GM12891 (cell line): Measurements from ENCODE around the gene KDM4C.

Experiments
- DNase-seq: peaks from one replicate; pipeline ENCODE4 v3.0.0; 2011; ENCODE audit warnings: low spot score; ENCODE audit not compliant: insufficient read length
- FAIRE-seq: peaks from 2 replicates; lab custom pipeline; 2011; peaks lifted over from hg19 to GRCh38; lab: Jason Lieb, UNC
- PAX5 ChIP-seq: IDR thresholded peaks from 2 replicates; pipeline ENCODE4 v1.6.1; 2011; ENCODE audit warnings: low read length, moderate library complexity, mild to moderate bottlenecking; ENCODE audit not compliant: insufficient read depth, severe bottlenecking
- POLR2A ChIP-seq: IDR thresholded peaks from 2 replicates; pipeline ENCODE4 v1.6.1; 2011; ENCODE audit warnings: low read depth, low read length, control low read depth
- POLR2AphosphoS5 ChIP-seq: IDR thresholded peaks from 2 replicates; pipeline ENCODE4 v1.6.1; 2011; ENCODE audit warnings: low read depth, low read length, control low read depth
- POU2F2 ChIP-seq: IDR thresholded peaks from 2 replicates; pipeline ENCODE4 v1.6.1; 2011; ENCODE audit warnings: low read depth, mild to moderate bottlenecking, control low read depth, low read length, moderate library complexity
- SPI1 ChIP-seq: IDR thresholded peaks from 2 replicates; pipeline ENCODE4 v1.6.1; 2011; ENCODE audit warnings: low read depth, low read length, control low read depth
- TAF1 ChIP-seq: IDR thresholded peaks from 2 replicates; pipeline ENCODE4 v1.6.1; 2011; ENCODE audit warnings: low read depth, low read length, control low read depth

Gene KDM4C

DNA sequence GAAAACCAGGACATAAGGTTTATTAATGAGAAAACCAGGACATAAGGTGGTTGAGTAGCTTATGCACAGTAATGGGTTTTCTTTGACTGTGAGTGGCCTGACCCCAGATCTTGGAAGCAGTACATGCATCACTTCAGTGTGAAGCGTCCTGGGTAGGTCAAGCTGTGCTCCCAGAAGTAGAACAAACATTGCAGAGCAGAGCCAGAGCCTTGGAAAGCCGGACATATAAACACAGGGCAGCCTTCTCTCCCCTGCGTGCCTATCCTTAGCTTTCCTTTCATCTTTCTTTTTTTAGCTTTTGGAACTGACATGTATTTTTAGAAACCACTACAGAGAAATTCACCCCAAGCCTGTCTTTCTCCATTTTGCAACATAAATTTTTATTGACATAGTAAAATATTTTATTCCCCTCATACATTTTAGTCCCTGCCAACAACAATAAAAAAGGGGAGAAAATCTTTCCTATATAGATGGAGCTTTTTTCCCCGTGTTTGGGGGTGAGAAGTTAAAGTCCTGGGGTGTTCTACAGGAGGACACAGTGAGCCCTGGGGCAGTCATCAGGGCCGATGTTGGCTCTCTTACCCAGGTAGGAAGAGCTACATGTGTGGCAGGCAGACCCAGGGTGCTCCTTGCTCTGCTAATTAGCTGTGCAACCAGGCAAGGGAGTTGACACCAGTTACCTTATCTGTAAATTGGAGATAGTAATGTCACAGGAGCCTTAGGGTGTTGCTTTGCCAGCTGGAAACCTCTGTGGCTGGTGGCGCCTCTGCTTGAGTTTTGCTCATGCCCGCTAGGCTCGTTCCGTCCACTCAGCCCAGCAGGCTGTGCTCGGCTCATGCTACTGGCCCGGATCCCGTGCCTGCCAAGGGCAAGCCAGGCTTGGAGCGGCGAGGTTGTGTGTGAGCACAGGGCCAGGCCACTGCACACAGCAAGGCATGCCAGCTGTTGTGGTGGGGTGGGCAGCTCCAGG, 389.6 kb downstream of the KDM4C start:
- no peak for TF ChIP-seq TAF1
- TF ChIP-seq POLR2A = no peak
- TF ChIP-seq POLR2AphosphoS5 = no peak
- TF ChIP-seq PAX5 = no peak
- TF ChIP-seq SPI1 = no peak
- TF ChIP-seq POU2F2 = no peak
- no peak for FAIRE-seq
- no peak for DNase-seq

DNA sequence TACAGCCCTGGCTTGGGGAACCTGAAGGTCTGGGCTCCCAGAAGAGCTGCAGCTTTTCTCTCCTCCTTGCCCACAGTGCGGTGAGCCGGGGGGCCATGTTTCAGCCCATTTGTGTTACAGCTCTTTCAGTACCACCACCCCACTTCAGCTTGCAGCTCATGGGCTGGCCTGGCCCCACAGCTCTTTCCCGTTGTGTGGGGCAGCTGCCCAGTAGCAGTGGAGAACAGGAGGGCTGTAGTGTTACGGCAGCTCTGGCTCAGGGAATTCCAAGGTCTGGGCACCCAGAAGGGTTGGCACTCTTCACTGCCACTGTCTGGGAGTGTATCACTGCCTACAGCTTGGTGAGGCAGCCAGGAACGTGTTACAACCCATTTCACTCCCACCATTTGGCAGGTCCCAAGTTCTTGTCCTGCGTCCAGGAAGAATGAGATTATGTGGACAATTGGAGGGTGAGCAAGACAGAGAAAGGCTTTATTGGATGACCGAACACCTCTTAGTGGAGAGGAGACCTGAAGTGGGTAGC, 390.5 kb downstream of the KDM4C start:
- TF ChIP-seq PAX5 = no peak
- TF ChIP-seq POLR2AphosphoS5 = no peak
- no peak for TF ChIP-seq POLR2A
- no peak for TF ChIP-seq POU2F2
- TF ChIP-seq TAF1 = no peak
- TF ChIP-seq SPI1 = no peak
- no peak for DNase-seq
- FAIRE-seq = no peak

DNA sequence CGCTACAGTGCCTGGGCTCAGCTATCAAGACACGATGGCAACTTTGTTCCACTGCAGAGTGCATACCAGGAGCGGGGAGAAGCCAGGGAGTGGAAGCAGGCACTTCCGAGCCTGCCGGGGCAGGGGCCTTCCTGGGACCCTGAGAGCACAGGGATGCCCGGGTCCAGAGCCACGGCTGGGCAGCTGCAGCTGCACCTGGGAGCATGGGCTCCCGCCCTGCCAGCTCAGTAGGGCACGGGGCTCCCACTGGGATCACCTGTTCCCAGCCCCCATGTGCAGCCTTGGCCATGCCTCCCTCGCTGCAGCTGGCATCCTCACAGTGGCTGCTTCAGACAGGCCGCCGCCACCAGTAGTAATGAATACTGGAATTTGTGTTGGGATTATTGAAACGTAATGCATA, 391.5 kb downstream of the KDM4C start:
- no peak for TF ChIP-seq POU2F2
- no peak for TF ChIP-seq POLR2AphosphoS5
- no peak for TF ChIP-seq PAX5
- TF ChIP-seq SPI1 = no peak
- no peak for TF ChIP-seq POLR2A
- TF ChIP-seq TAF1 = no peak
- FAIRE-seq (no peak), DNase-seq (no peak)

DNA sequence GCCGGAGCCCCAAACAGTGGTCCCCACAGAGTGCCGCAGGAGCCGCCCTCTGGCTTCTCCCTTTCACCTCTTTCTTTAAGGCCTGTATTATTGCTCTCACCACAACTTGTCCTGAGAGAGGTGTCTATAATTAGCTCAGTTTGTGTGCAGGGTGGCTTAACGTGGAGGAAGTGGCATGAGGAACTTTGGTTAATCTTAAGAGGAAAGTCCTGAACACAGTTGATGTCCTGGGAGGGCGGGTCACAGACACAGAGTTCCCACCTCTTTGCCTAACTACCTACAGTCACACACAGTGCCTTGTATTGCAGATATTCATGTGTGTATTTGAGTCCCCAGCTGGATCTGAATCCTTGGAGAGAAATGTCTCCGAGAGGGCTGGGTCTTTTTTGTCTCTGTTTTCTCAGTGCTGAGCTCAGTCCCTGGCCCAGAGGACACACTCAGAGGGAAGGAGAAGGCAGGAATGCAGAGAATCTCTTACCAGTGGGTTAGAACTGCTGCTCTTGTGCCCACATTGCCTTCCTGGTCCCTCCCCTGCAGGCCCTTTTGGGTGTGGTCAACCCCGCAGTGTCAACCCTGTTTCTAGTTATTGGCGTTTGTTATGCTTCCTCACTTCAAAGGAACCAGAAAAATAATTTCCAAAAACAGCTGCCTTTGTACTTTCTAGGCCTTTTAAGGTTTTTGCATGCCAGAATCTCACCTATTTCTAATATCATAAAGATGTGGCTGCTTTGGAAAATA, 392.5 kb downstream of the KDM4C start:
- no peak for DNase-seq
- TF ChIP-seq SPI1 (no peak), PAX5 (no peak), POLR2AphosphoS5 (no peak), TAF1 (no peak), POU2F2 (no peak), POLR2A (no peak)
- no peak for FAIRE-seq

DNA sequence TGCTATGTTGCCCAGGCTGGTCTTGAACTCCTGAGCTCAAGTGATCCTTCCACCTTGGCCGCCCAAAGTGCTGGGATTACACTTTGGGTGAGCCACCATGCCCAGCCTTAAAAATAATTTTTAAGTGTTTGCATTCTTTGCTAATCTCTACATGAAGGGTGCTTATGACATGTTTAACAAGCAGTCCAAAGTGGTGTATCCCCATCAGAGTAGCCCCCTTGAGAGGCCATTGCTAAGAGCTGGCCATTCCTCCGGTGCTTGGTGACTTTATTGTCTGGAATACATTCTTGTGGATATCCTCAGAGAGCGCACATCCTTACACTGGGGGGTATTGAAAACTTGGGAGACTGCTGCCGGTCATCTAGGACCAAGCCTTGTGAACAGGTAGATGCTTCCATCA, 395.4 kb downstream of the KDM4C start:
- no peak for DNase-seq
- FAIRE-seq = no peak
- no peak for TF ChIP-seq SPI1

DNA sequence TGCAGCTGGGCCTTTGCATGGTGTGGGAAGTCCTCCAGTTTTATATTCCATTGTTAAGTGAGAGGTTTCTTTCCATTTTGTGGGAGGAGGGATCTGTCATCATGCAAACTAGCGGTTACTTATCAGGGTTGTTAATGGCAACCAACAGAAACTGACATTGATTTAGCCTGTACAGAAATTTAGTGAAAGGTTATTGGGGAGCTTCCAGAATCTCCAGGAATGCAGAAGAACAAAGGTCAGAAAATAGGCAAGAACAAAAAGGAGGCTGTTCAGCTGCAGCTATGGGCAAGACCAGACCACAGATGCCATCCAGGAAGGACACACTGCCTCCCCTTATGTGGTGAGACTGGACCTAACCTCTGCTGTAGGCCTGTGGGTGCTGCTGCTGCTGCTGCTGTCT, 395.8 kb downstream of the KDM4C start:
- no peak for FAIRE-seq
- no peak for TF ChIP-seq POU2F2
- TF ChIP-seq PAX5 = no peak
- no peak for TF ChIP-seq POLR2A
- TF ChIP-seq POLR2AphosphoS5 = no peak
- DNase-seq = no peak

DNA sequence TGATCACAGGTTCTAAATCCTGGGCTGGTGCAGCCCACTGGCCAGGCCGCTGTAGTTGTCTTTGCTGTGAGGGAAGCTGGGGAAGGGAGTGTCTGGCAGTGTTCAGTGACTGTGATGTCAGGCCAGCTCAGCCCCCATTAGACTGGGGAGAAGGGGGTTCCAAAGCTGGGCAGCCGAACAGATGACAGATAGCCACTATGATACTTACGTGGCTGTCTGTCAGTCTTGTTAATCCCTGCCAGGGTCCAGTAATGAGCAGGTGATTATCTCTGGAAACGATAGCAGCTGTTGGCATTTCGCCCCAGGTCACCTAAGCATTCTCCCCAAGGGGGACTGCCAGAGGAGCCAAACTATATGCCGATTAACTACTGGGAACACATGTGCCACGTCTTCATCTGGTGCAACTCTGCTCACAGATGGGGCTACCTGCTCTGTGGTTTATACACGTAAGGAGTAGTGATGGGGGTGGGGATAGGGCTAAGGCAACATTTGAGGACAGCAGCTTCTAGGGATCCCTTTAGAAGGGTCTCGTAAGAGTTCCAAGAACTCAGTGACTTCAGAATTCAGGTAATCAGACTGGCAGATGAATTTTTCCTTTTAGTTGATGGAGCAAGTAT, 396.3 kb downstream of the KDM4C start:
- DNase-seq (no peak), FAIRE-seq (no peak)
- no peak for TF ChIP-seq POLR2AphosphoS5

DNA sequence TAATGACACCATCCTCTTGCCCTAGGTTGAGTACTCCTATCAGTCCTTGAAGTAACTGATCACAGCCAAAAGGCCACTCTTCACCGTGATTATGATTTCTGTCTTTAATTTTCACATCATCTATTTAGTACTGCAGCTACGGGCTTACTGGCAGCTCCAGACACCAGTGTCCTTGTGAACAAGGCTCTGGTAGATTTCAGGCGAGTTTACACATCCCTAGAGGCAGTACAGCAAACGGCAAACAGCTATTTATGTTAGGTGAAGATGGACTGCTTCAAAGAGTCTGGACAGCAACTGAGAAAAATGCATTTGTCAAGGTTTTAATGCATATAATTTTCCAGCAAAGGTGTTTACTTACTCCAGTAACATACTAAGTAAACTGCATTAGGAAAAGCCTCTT, 396.9 kb downstream of the KDM4C start:
- TF ChIP-seq POLR2AphosphoS5 = no peak
- no peak for TF ChIP-seq PAX5
- no peak for TF ChIP-seq POLR2A
- TF ChIP-seq POU2F2 = no peak
- TF ChIP-seq TAF1 = no peak
- TF ChIP-seq SPI1 = no peak
- FAIRE-seq = no peak
- DNase-seq = no peak

DNA sequence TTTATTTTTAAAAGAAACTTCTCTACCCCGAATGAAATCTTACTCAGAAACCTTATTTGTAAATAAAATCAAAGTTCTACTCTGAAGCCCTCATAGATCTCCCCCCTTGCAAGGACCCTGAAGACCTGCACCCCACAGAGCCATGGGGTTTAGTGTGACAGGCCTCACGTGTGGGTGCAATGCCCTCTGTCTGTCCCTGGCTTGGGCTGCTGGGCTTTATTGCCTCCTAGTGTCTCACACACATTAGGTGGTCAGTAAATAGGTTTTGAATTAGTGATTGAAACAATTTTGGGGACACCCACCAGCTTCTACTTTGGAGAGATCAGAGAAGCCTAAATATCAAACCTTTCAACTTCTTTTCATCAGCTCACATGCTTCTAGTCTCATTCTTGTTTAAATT, 403.7 kb downstream of the KDM4C start:
- DNase-seq = no peak
- no peak for TF ChIP-seq POU2F2
- TF ChIP-seq PAX5 = no peak
- TF ChIP-seq POLR2AphosphoS5 = no peak
- no peak for TF ChIP-seq TAF1
- no peak for TF ChIP-seq POLR2A
- TF ChIP-seq SPI1 = no peak
- no peak for FAIRE-seq

DNA sequence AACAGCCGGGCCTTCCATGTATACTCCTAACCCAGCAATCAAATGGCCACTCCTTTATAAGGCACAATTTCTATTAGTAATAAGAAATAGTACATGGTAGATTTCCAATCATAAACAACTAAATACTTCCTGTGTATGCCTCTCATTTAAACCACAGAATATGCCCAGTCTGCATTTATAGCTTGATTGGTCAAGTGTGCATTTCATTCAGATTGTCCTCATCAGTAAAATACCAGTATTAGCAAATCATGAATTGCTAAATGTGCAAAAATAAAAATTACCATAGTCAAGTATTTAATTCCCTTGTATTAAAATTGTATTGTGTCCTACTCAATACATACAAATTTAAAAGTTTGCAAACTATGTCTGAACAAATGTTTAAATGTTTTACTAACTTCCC, 406.2 kb downstream of the KDM4C start:
- TF ChIP-seq POLR2A (no peak), POLR2AphosphoS5 (no peak), PAX5 (no peak), POU2F2 (no peak), SPI1 (no peak), TAF1 (no peak)

More for the DNA sequence above, 406.2 kb downstream of the KDM4C start:
- DNase-seq (no peak), FAIRE-seq (no peak)
